NB4 (cell line): Measurements from ENCODE around the gene UNC119.

Experiments
- MAX ChIP-seq: IDR thresholded peaks from 2 replicates; pipeline ENCODE4 v1.6.1; 2011; ENCODE audit warnings: low read depth, low read length
- MYC ChIP-seq: IDR thresholded peaks from 2 replicates; pipeline ENCODE4 v1.6.1; 2011; ENCODE audit warnings: low read depth, low read length
- POLR2A ChIP-seq: IDR thresholded peaks from 2 replicates; pipeline ENCODE4 v1.6.1; 2011; ENCODE audit warnings: mild to moderate bottlenecking; ENCODE audit not compliant: insufficient read length; ENCODE audit errors: extremely low read depth
- TF ChIP-seq, protein P1 (sequence below): IDR thresholded peaks from one replicate; pipeline ENCODE4 v1.5.1; 2012; ENCODE audit warnings: low read depth, low read length

GRCh38 chr17:28555022-28555421 lies 2.6 kb upstream of the UNC119 start:
- TF ChIP-seq, protein P1, sequence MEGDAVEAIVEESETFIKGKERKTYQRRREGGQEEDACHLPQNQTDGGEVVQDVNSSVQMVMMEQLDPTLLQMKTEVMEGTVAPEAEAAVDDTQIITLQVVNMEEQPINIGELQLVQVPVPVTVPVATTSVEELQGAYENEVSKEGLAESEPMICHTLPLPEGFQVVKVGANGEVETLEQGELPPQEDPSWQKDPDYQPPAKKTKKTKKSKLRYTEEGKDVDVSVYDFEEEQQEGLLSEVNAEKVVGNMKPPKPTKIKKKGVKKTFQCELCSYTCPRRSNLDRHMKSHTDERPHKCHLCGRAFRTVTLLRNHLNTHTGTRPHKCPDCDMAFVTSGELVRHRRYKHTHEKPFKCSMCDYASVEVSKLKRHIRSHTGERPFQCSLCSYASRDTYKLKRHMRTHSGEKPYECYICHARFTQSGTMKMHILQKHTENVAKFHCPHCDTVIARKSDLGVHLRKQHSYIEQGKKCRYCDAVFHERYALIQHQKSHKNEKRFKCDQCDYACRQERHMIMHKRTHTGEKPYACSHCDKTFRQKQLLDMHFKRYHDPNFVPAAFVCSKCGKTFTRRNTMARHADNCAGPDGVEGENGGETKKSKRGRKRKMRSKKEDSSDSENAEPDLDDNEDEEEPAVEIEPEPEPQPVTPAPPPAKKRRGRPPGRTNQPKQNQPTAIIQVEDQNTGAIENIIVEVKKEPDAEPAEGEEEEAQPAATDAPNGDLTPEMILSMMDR, result no peak
- no peak for TF ChIP-seq POLR2A
- TF ChIP-seq MAX, result no peak
- TF ChIP-seq MYC, result no peak
